Fibroblast of lung (primary cell): ENCODE data around the gene RAB1B. TPM values are rescaled to one million over a fixed set of nuclear protein-coding genes. Genes with fewer than 3 reads are reported as not detected.
A peak's percentile ranks its signal among the peaks of the same experiment; 100 is the strongest.

ENCODE experiments used
- DNase-seq, 2 donors: peaks; one replicate each; pipeline versions ENCODE4 v3.0.0 to v3.0.0-alpha.2; 2010; ENCODE audit warnings: low read depth in 2 of 2
- H2AFZ ChIP-seq: 2 replicates; pipeline ENCODE4 v1.5.1; 2012; ENCODE audit warnings: low read length, control low read depth, inconsistent platforms
- H3K27ac ChIP-seq: 2 replicates; pipeline ENCODE4 v1.5.1; 2011; ENCODE audit warnings: low read length, control low read depth; ENCODE audit not compliant: insufficient read depth
- H3K27me3 ChIP-seq: 2 replicates; pipeline ENCODE4 v1.5.1; 2011; ENCODE audit warnings: mild to moderate bottlenecking, low read length; ENCODE audit not compliant: control insufficient read depth, insufficient read depth
- H3K36me3 ChIP-seq: 2 replicates; pipeline ENCODE4 v1.5.1; 2011; ENCODE audit warnings: low read length; ENCODE audit not compliant: control insufficient read depth, insufficient read depth
- H3K4me1 ChIP-seq: 2 replicates; pipeline ENCODE4 v1.5.1; 2011; ENCODE audit warnings: low read length; ENCODE audit not compliant: control insufficient read depth, insufficient read depth; ENCODE audit errors: extremely low read depth
- H3K4me2 ChIP-seq: 2 replicates; pipeline ENCODE4 v1.5.1; 2011; ENCODE audit warnings: low read length, control low read depth; ENCODE audit not compliant: insufficient read depth; ENCODE audit errors: extremely low read depth
- H3K4me3 ChIP-seq, 4 experiments: fragments of 200-600 bp in 1 of 4; sonication (generic) in 1 of 4; replicated peaks in 1 of 4; 2 replicates each; pipeline ENCODE4 v1.5.1; 2011 to 2016; ENCODE audit warnings: low read length in 4 of 4, low read depth in 3 of 4, mild to moderate bottlenecking in 3 of 4, control low read depth in 2 of 4, inconsistent platforms in 1 of 4, mixed read lengths in 1 of 4; ENCODE audit not compliant: insufficient read depth in 1 of 4; ENCODE audit errors: control extremely low read depth in 1 of 4
- H3K79me2 ChIP-seq: 2 replicates; pipeline ENCODE4 v1.5.1; 2012; ENCODE audit warnings: mild to moderate bottlenecking, low read length, inconsistent platforms; ENCODE audit not compliant: control insufficient read depth, insufficient read depth
- H3K9ac ChIP-seq: 2 replicates; pipeline ENCODE4 v1.5.1; 2011; ENCODE audit warnings: mild to moderate bottlenecking, low read length, control low read depth; ENCODE audit not compliant: insufficient read depth
- H3K9me3 ChIP-seq: 2 replicates; pipeline ENCODE4 v1.5.1; 2012; ENCODE audit warnings: low read depth, low read length; ENCODE audit not compliant: control insufficient read depth, insufficient read depth
- H4K20me1 ChIP-seq: 2 replicates; pipeline ENCODE4 v1.5.1; 2011; ENCODE audit warnings: low read length; ENCODE audit not compliant: control insufficient read depth, insufficient read depth; ENCODE audit errors: extremely low read depth
- CTCF ChIP-seq, 2 donors: IDR thresholded peaks in 1 of 2; conservative IDR thresholded peaks in 1 of 2; 1 replicate in 1 of 2; 2 replicates in 1 of 2; pipeline ENCODE4 v1.5.1; 2011 to 2012; ENCODE audit warnings: low read length in 2 of 2, control low read depth in 1 of 2, inconsistent platforms in 1 of 2, low read depth in 1 of 2, mild to moderate bottlenecking in 1 of 2
- EZH2 ChIP-seq: IDR thresholded peaks from 2 replicates; pipeline ENCODE4 v1.5.1; 2012; ENCODE audit warnings: low read length, control low read depth, mild to moderate bottlenecking; ENCODE audit errors: missing control alignments
- polyA plus RNA-seq, 2 donors: library from polyadenylated mRNA; depleted of rRNA in 1 of 2; stranded (reverse) in 1 of 2; unstranded in 1 of 2; fragments of >200 nt; gene quantifications; 2 replicates each; pipeline ENCODE4 v1.2.1, GENCODE V29; 2011 to 2012; ENCODE audit warnings: missing spikeins in 1 of 2
- total RNA-seq: library from RNA; depleted of rRNA; stranded (reverse); fragments of >200 nt; gene quantifications from 2 replicates; pipeline ENCODE4 v1.2.1, GENCODE V29; 2014

The RAB1B gene
- total and polyA plus RNA-seq, 2 donors (not counting 1 experiment from before 2014, with no cell fraction given), result 63.6 to 140 TPM

GRCh38 chr11:66321606-66322005, 53.2 kb downstream of the RAB1B start:
- H3K9ac ChIP-seq, result no peak overlapping the region
- peaks cover 49% of the 10 kb centered on the region for H3K4me1 ChIP-seq
- H3K4me2 ChIP-seq, result no peak overlapping the region
- H3K9me3 ChIP-seq, result no peaks in the 10 kb centered on the region
- H2AFZ ChIP-seq, result no peak overlapping the region
- peaks cover 2% of the 10 kb centered on the region for H3K79me2 ChIP-seq
- H3K27ac ChIP-seq, result no peak overlapping the region
- no peak for DNase-seq
- no peaks in the 10 kb centered on the region for H3K36me3 ChIP-seq
- H4K20me1 ChIP-seq, result no peaks in the 10 kb centered on the region
- H3K4me3 ChIP-seq, result no peak overlapping the region
- TF ChIP-seq CTCF (conservative IDR thresholded peaks at IDR 0.05 in 1 of 2, IDR thresholded peaks at IDR 0.05 in 1 of 2; ENCODE audit: low read depth in 1 of 2, low read length in 2 of 2) (no peak), EZH2 (no peak)
- H3K27me3 ChIP-seq, result no peaks in the 10 kb centered on the region

GRCh38 chr11:66322732-66323427, 54.4 kb downstream of the RAB1B start:
- Histone ChIP-seq H4K20me1 (no peaks in the 10 kb centered on the region), H3K9me3 (no peaks in the 10 kb centered on the region), H3K79me2 (no peaks in the 10 kb centered on the region), H3K36me3 (no peaks in the 10 kb centered on the region), H3K4me3 (no peak overlapping the region), H3K4me1 (peaks cover 51% of the 10 kb centered on the region), H3K9ac (no peak overlapping the region), H3K27me3 (no peaks in the 10 kb centered on the region), H2AFZ (peak overlapping the region; percentile 27), H3K4me2 (no peak overlapping the region), H3K27ac (peak overlapping the region; percentile 35)
- no peak for TF ChIP-seq CTCF (conservative IDR thresholded peaks at IDR 0.05 in 1 of 2, IDR thresholded peaks at IDR 0.05 in 1 of 2; ENCODE audit: low read depth in 1 of 2, low read length in 2 of 2)
- no peak for TF ChIP-seq EZH2
- peak in 1 of 2 donors; percentile 88 for DNase-seq

GRCh38 chr11:66323684-66324083, 55.2 kb downstream of the RAB1B start:
- no peak for TF ChIP-seq CTCF (conservative IDR thresholded peaks at IDR 0.05 in 1 of 2, IDR thresholded peaks at IDR 0.05 in 1 of 2; ENCODE audit: low read depth in 1 of 2, low read length in 2 of 2)
- TF ChIP-seq EZH2, result no peak
- DNase-seq, result no peak
- H3K36me3 ChIP-seq, result no peaks in the 10 kb centered on the region
- peaks cover 51% of the 10 kb centered on the region for H3K4me1 ChIP-seq
- no peak overlapping the region for H3K4me2 ChIP-seq
- no peak overlapping the region for H3K27ac ChIP-seq
- no peak overlapping the region for H3K9ac ChIP-seq
- H3K4me3 ChIP-seq, result no peak overlapping the region
- no peaks in the 10 kb centered on the region for H4K20me1 ChIP-seq
- no peaks in the 10 kb centered on the region for H3K79me2 ChIP-seq
- no peaks in the 10 kb centered on the region for H3K27me3 ChIP-seq
- H2AFZ ChIP-seq, result no peak overlapping the region
- no peaks in the 10 kb centered on the region for H3K9me3 ChIP-seq
